Fibroblast of villous mesenchyme (primary cell): Measurements from ENCODE around the gene POGZ. TPM values are rescaled to one million over a fixed set of nuclear protein-coding genes. Genes with fewer than 3 reads are reported as not detected.
"Not testable (repeated sequence)": the region's sequence is repeated elsewhere in the genome, so short reads cannot be mapped to it uniquely, and the experiment has no call there.

Source experiments
- DNase-seq: peaks from one replicate; pipeline ENCODE4 v3.0.0-alpha.2; 2010; ENCODE audit warnings: low read depth
- H3K4me3 ChIP-seq: 2 replicates; pipeline ENCODE4 v1.5.1; 2011; ENCODE audit warnings: low read depth, mild to moderate bottlenecking, low read length
- CTCF ChIP-seq: IDR thresholded peaks from 2 replicates; pipeline ENCODE4 v1.5.1; 2012; ENCODE audit warnings: low read depth, mild to moderate bottlenecking, low read length; ENCODE audit not compliant: insufficient read depth
- total RNA-seq: library from RNA; depleted of rRNA; stranded (reverse); fragments of >200 nt; gene quantifications from 2 replicates; pipeline ENCODE4 v1.2.3, GENCODE V29; 2012

Gene POGZ
- total RNA-seq, 1 donor = 31.1 TPM

- no peak for TF ChIP-seq CTCF
- no peak overlapping the region for H3K4me3 ChIP-seq
- no peak for DNase-seq
Observed at GRCh38 chr1:151447696-151448095, 11.6 kb downstream of the POGZ start.

GRCh38 chr1:151444783-151445177 lies 14.5 kb downstream of the POGZ start:
- TF ChIP-seq CTCF = no peak
- no peak for DNase-seq

GRCh38 chr1:151443846-151444782 lies 15.2 kb downstream of the POGZ start:
- peak; percentile 86 for DNase-seq

More at GRCh38 chr1:151444783-151445177, 14.5 kb downstream of the POGZ start:
- no peak overlapping the region for H3K4me3 ChIP-seq

GRCh38 chr1:151437396-151437795 lies 21.9 kb downstream of the POGZ start:
- H3K4me3 ChIP-seq, DNase-seq: not testable (repeated sequence)

More at GRCh38 chr1:151443846-151444782, 15.2 kb downstream of the POGZ start:
- peak; percentile 78 for TF ChIP-seq CTCF
- H3K4me3 ChIP-seq = no peak overlapping the region

- no peak for DNase-seq
- no peak overlapping the region for H3K4me3 ChIP-seq
- no peak for TF ChIP-seq CTCF
Observed at GRCh38 chr1:151436985-151437384, 22.3 kb downstream of the POGZ start.

- peak; percentile 22 for DNase-seq
- no peak overlapping the region for H3K4me3 ChIP-seq
- TF ChIP-seq CTCF = no peak
Observed at GRCh38 chr1:151435174-151435573, 24.1 kb downstream of the POGZ start.

- not testable (repeated sequence) for DNase-seq, H3K4me3 ChIP-seq
Observed at GRCh38 chr1:151433827-151434226, 25.5 kb downstream of the POGZ start.

- no peak for TF ChIP-seq CTCF
- H3K4me3 ChIP-seq = no peak overlapping the region
- DNase-seq = no peak
Observed at GRCh38 chr1:151428068-151428467, 31.2 kb downstream of the POGZ start.
